ENCODE measurements around the gene SARS1. TPM values are rescaled to one million over a fixed set of nuclear protein-coding genes. Genes with fewer than 3 reads are reported as not detected.

The SARS1 gene
- total and polyA plus RNA-seq, 2 of the 8 experiments (the other 6 are each of a cell fraction or from before 2014, with no cell fraction given) = 83.1 to 146 TPM

DNA sequence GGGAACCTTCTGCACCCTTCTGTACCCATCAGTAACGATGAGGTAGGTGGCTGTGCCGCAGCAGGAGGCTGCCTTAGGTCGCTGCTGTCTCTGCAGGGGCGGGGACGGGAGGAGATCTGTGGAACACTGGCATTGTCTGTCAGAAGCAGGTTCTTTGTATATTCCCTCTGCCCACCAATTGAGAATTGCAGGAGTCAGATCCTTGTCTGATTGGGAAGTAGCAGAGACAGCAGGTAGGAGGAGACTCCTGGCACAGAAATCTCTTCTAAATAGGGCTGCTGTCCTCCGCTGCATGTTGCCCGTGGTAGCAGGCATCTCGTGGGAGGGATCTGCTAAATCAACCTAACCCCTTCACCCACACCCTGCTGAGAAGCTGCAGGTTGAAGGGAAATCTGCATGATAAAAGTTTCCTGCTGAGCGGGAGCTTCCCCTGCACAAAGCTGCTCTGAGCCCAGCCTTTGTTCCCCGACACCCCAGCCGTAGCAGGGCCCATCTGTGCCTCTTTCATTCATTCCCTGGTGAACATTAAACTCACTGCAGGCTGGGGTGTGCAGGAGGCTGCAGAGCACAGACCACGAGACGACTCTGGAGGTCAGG, 15.9 kb downstream of the SARS1 start (continued):
- TF ChIP-seq SUZ12 (IDR thresholded peaks at IDR 0.05; ENCODE audit: low read length) = no peak
- 0 out of 2 replicates have a peak, but pooled peaks have one; percentile 33 for TF ChIP-seq EGR1 (IDR thresholded peaks at IDR 0.05; ENCODE audit: borderline replicate concordance, low read depth, low read length)
- no peak for TF ChIP-seq BCL11A (IDR thresholded peaks at IDR 0.05; ENCODE audit: low read depth in 2 of 2, low read length in 2 of 2)
- peak; percentile 86 for TF ChIP-seq SP1 (IDR thresholded peaks at IDR 0.05; ENCODE audit: low read depth, low read length)
- no peak for TF ChIP-seq POLR2AphosphoS5 (IDR thresholded peaks at IDR 0.05; ENCODE audit: low read depth, low read length)
- peak; percentile 83 for TF ChIP-seq CTBP2 (IDR thresholded peaks at IDR 0.05; ENCODE audit: borderline replicate concordance, insufficient read depth, insufficient read length, low read length)
- TF ChIP-seq TCF12 (IDR thresholded peaks at IDR 0.05; ENCODE audit: low read depth, low read length) = peak; percentile 87; the same call in 1 of the 2 replicates
- TF ChIP-seq RAD21 (IDR thresholded peaks at IDR 0.05 in 1 of 2, conservative IDR thresholded peaks at IDR 0.05 in 1 of 2; ENCODE audit: low read depth in 2 of 2, low read length in 2 of 2) = 0 out of 4 replicates have a peak, but pooled peaks of 1 of the 2 experiments have one; percentile 21
- TF ChIP-seq RFX5 (IDR thresholded peaks at IDR 0.05; ENCODE audit: borderline replicate concordance, low read depth, low read length) = no peak
- peak in 1 of 2 experiments; percentile 75; a peak in 1 of 3 replicates for TF ChIP-seq EP300 (IDR thresholded peaks at IDR 0.05; ENCODE audit: borderline replicate concordance in 1 of 2, low read depth in 2 of 2, low read length in 2 of 2)
- TF ChIP-seq CBX8 (IDR thresholded peaks at IDR 0.05; ENCODE audit: borderline replicate concordance, low read depth, low read length) = no peak
- TF ChIP-seq TBP (IDR thresholded peaks at IDR 0.05; ENCODE audit: low read depth, low read length) = 0 out of 2 replicates have a peak, but pooled peaks have one; percentile 67
- TF ChIP-seq HDAC2 (IDR thresholded peaks at IDR 0.05; ENCODE audit: borderline replicate concordance in 1 of 2, low read depth in 2 of 2, low read length in 2 of 2) = peak in 1 of 2 experiments; percentile 91; a peak in 2 of 4 replicates
- no peak for TF ChIP-seq CBX5 (IDR thresholded peaks at IDR 0.05; ENCODE audit: low read depth, low read length)
- no peak for TF ChIP-seq ZNF274 (IDR thresholded peaks at IDR 0.05; ENCODE audit: borderline replicate concordance, extremely low read depth, low read length)
- peak; percentile 33 for TF ChIP-seq ASH2L (IDR thresholded peaks at IDR 0.05; ENCODE audit: low read length)
- TF ChIP-seq, protein P1, sequence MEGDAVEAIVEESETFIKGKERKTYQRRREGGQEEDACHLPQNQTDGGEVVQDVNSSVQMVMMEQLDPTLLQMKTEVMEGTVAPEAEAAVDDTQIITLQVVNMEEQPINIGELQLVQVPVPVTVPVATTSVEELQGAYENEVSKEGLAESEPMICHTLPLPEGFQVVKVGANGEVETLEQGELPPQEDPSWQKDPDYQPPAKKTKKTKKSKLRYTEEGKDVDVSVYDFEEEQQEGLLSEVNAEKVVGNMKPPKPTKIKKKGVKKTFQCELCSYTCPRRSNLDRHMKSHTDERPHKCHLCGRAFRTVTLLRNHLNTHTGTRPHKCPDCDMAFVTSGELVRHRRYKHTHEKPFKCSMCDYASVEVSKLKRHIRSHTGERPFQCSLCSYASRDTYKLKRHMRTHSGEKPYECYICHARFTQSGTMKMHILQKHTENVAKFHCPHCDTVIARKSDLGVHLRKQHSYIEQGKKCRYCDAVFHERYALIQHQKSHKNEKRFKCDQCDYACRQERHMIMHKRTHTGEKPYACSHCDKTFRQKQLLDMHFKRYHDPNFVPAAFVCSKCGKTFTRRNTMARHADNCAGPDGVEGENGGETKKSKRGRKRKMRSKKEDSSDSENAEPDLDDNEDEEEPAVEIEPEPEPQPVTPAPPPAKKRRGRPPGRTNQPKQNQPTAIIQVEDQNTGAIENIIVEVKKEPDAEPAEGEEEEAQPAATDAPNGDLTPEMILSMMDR (IDR thresholded peaks at IDR 0.05; ENCODE audit: control extremely low read depth in 1 of 3, insufficient read depth in 1 of 3, low read depth in 1 of 3, low read length in 3 of 3) = no peak
- TF ChIP-seq NANOG (IDR thresholded peaks at IDR 0.05; ENCODE audit: insufficient read depth, low read depth, low read length, poor library complexity, severe bottlenecking) = peak; percentile 96
- TF ChIP-seq CREB1 (IDR thresholded peaks at IDR 0.05) = no peak
- TF ChIP-seq CEBPB (IDR thresholded peaks at IDR 0.05; ENCODE audit: low read depth, low read length) = no peak
- TF ChIP-seq, protein P2, sequence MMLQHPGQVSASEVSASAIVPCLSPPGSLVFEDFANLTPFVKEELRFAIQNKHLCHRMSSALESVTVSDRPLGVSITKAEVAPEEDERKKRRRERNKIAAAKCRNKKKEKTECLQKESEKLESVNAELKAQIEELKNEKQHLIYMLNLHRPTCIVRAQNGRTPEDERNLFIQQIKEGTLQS (IDR thresholded peaks at IDR 0.05; ENCODE audit: insufficient read depth, low read depth, low read length) = no peak
